Ovary (tissue), 3 donors: ENCODE results near the gene TOX3.

Experiments used
- POLR2A ChIP-seq: fragments of 450-650 bp; IDR thresholded peaks from one replicate; pipeline ENCODE4 v1.6.1; 2017; ENCODE audit warnings: antibody characterized with exemption, mild to moderate bottlenecking, moderate library complexity
- TF ChIP-seq, protein P1 (sequence below), 3 donors: fragments of 450-650 bp in 2 of 3; fragments of 200-600 bp in 1 of 3; IDR thresholded peaks; one replicate each; pipeline versions ENCODE4 v1.5.1 to v1.8.0; 2016 to 2022; ENCODE audit warnings: antibody characterized with exemption in 3 of 3, mild to moderate bottlenecking in 1 of 3
- donor health status: DM: no; HTN: no; CAD: no.

DNA sequence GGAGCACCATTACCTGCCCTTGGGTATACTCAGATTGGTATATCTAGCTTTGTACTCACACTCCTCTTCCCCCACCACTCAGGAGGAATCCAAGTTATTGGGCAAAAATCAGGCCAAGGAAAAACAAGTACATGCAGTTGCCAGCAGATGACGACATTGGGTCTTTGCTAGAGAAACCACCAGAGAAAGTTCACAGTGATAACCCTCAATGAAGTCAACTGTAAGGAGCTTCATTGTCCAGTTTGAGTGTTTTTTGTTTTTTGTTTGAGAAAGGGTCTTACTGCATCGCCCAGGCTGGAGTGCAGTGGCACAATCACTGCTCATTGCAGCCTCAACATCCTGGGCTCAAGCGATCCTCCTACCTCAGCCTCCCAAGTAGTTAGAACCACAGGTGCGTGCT, 34.6 kb upstream of the TOX3 start:
- no peak for TF ChIP-seq POLR2A
- TF ChIP-seq, protein P1, sequence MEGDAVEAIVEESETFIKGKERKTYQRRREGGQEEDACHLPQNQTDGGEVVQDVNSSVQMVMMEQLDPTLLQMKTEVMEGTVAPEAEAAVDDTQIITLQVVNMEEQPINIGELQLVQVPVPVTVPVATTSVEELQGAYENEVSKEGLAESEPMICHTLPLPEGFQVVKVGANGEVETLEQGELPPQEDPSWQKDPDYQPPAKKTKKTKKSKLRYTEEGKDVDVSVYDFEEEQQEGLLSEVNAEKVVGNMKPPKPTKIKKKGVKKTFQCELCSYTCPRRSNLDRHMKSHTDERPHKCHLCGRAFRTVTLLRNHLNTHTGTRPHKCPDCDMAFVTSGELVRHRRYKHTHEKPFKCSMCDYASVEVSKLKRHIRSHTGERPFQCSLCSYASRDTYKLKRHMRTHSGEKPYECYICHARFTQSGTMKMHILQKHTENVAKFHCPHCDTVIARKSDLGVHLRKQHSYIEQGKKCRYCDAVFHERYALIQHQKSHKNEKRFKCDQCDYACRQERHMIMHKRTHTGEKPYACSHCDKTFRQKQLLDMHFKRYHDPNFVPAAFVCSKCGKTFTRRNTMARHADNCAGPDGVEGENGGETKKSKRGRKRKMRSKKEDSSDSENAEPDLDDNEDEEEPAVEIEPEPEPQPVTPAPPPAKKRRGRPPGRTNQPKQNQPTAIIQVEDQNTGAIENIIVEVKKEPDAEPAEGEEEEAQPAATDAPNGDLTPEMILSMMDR (IDR thresholded peaks at IDR 0.05), result no peak
